BE2C (cell line): ENCODE results near the gene MTHFR.

ENCODE experiments used
- DNase-seq: peaks from one replicate; pipeline ENCODE4 v3.0.0-alpha.2; 2020
- H3K27me3 ChIP-seq: fragments of 250-450 bp; sonication (Bioruptor Pico); 2 replicates; pipeline ENCODE4 v1.5.1; 2020; ENCODE audit warnings: mild to moderate bottlenecking
- H3K36me3 ChIP-seq: fragments of 250-450 bp; sonication (Bioruptor Pico); 2 replicates; pipeline ENCODE4 v1.5.1; 2020; ENCODE audit warnings: mild to moderate bottlenecking
- H3K4me1 ChIP-seq: fragments of 250-450 bp; sonication (Bioruptor Pico); 2 replicates; pipeline ENCODE4 v1.5.1; 2020
- H3K4me3 ChIP-seq: 2 replicates; pipeline ENCODE4 v1.5.1; 2011; ENCODE audit warnings: low read depth, low read length
- H3K9me3 ChIP-seq: fragments of 250-450 bp; sonication (Bioruptor Pico); 2 replicates; pipeline ENCODE4 v1.5.1; 2020
- CTCF ChIP-seq: IDR thresholded peaks from 2 replicates; pipeline ENCODE4 v1.5.1; 2012; ENCODE audit warnings: mild to moderate bottlenecking, low read depth, low read length

The MTHFR gene

GRCh38 chr1:11823366-11824137, 17.8 kb upstream of the MTHFR start:
- H3K4me1 ChIP-seq, result no peaks in the 10 kb centered on the region
- no peak for TF ChIP-seq CTCF
- no peak for DNase-seq
- no peaks in the 10 kb centered on the region for H3K27me3 ChIP-seq
- H3K36me3 ChIP-seq, result no peaks in the 10 kb centered on the region
- H3K4me3 ChIP-seq, result no peak overlapping the region
- no peaks in the 10 kb centered on the region for H3K9me3 ChIP-seq

- no peak for DNase-seq
- H3K9me3 ChIP-seq, result no peaks in the 10 kb centered on the region
- no peak for TF ChIP-seq CTCF
- H3K4me1 ChIP-seq, result no peaks in the 10 kb centered on the region
- no peaks in the 10 kb centered on the region for H3K27me3 ChIP-seq
- no peaks in the 10 kb centered on the region for H3K36me3 ChIP-seq
- H3K4me3 ChIP-seq, result no peak overlapping the region
These were observed 16.3 kb upstream of the MTHFR start for GRCh38 chr1:11822091-11822490.

GRCh38 chr1:11817192-11817591, 11.4 kb upstream of the MTHFR start:
- no peaks in the 10 kb centered on the region for H3K36me3 ChIP-seq
- H3K9me3 ChIP-seq, result no peaks in the 10 kb centered on the region
- no peak overlapping the region for H3K4me3 ChIP-seq
- no peaks in the 10 kb centered on the region for H3K4me1 ChIP-seq
- no peaks in the 10 kb centered on the region for H3K27me3 ChIP-seq
- DNase-seq, result no peak
- TF ChIP-seq CTCF, result no peak

- Histone ChIP-seq H3K36me3 (0 out of 2 replicates have a peak, but pooled peaks cover 3% of the 10 kb centered on the region), H3K9me3 (no peaks in the 10 kb centered on the region), H3K27me3 (no peaks in the 10 kb centered on the region), H3K4me3 (no peak overlapping the region), H3K4me1 (no peaks in the 10 kb centered on the region)
- no peak for DNase-seq
- TF ChIP-seq CTCF, result no peak
These were observed 7.3 kb upstream of the MTHFR start for GRCh38 chr1:11813021-11813420.

- H3K4me3 ChIP-seq, result peak overlapping the region; percentile 75
These were observed 1.4 kb upstream of the MTHFR start for GRCh38 chr1:11807133-11807532.

More at GRCh38 chr1:11807133-11807532, 1.4 kb upstream of the MTHFR start:
- no peak for TF ChIP-seq CTCF
- Histone ChIP-seq H3K27me3 (no peaks in the 10 kb centered on the region), H3K36me3 (0 out of 2 replicates have a peak, but pooled peaks cover 3% of the 10 kb centered on the region), H3K9me3 (no peaks in the 10 kb centered on the region), H3K4me1 (0 out of 2 replicates have a peak, but pooled peaks cover 3% of the 10 kb centered on the region)
- DNase-seq, result no peak
